ENCODE data around the gene PPP1R14B.
"Not testable (repeated sequence)": the region's sequence is repeated elsewhere in the genome, so short reads cannot be mapped to it uniquely, and the experiment has no call there.

Gene PPP1R14B

GRCh38 chr11:64248578-64248977 is 1.8 kb upstream of the PPP1R14B start:
- TF ChIP-seq CTCF (IDR thresholded peaks at IDR 0.05; ENCODE audit: low read depth, low read length) = no peak
- no peak overlapping the region for H3K4me3 ChIP-seq (replicated peaks in 1 of 2; ENCODE audit: low read depth in 2 of 2, low read length in 2 of 2)

GRCh38 chr11:64247729-64248531 is 1.2 kb upstream of the PPP1R14B start:
- H3K4me3 ChIP-seq (replicated peaks in 1 of 2; ENCODE audit: low read depth in 2 of 2, low read length in 2 of 2) = peak overlapping the region; percentile 67 to 71
- no peak for DNase-seq (ENCODE audit: low read depth in 2 of 2)
- no peak for TF ChIP-seq CTCF (IDR thresholded peaks at IDR 0.05; ENCODE audit: low read depth, low read length)

More at GRCh38 chr11:64248578-64248977, 1.8 kb upstream of the PPP1R14B start:
- no peak for DNase-seq (ENCODE audit: low read depth in 2 of 2)

GRCh38 chr11:64246621-64246870 is 197 bp downstream of the PPP1R14B start:
- peak overlapping the region in 1 of 2 donors; percentile 78 for H3K4me3 ChIP-seq (replicated peaks in 1 of 2; ENCODE audit: low read depth in 2 of 2, low read length in 2 of 2)
- not testable (repeated sequence) for DNase-seq (ENCODE audit: low read depth in 2 of 2)

- TF ChIP-seq CTCF (IDR thresholded peaks at IDR 0.05; ENCODE audit: low read depth, low read length) = no peak
- peak; percentile 84 to 93 for DNase-seq (ENCODE audit: low read depth in 2 of 2)
- peak overlapping the region; percentile 78 to 90 for H3K4me3 ChIP-seq (replicated peaks in 1 of 2; ENCODE audit: low read depth in 2 of 2, low read length in 2 of 2)
Observed at GRCh38 chr11:64245797-64246620, 734 bp downstream of the PPP1R14B start.

GRCh38 chr11:64245401-64245796 is 1.3 kb downstream of the PPP1R14B start:
- peak overlapping the region; percentile 78 to 90 for H3K4me3 ChIP-seq (replicated peaks in 1 of 2; ENCODE audit: low read depth in 2 of 2, low read length in 2 of 2)
- TF ChIP-seq CTCF (IDR thresholded peaks at IDR 0.05; ENCODE audit: low read depth, low read length) = no peak
- DNase-seq (ENCODE audit: low read depth in 2 of 2) = no peak

- peak overlapping the region; percentile 78 to 90 for H3K4me3 ChIP-seq (replicated peaks in 1 of 2; ENCODE audit: low read depth in 2 of 2, low read length in 2 of 2)
- DNase-seq (ENCODE audit: low read depth in 2 of 2) = no peak
- no peak for TF ChIP-seq CTCF (IDR thresholded peaks at IDR 0.05; ENCODE audit: low read depth, low read length)
Observed at GRCh38 chr11:64244966-64245365, 1.8 kb downstream of the PPP1R14B start.

GRCh38 chr11:64244107-64244506 is 2.6 kb downstream of the PPP1R14B start:
- no peak overlapping the region for H3K4me3 ChIP-seq (replicated peaks in 1 of 2; ENCODE audit: low read depth in 2 of 2, low read length in 2 of 2)

More at GRCh38 chr11:64244107-64244506, 2.6 kb downstream of the PPP1R14B start:
- TF ChIP-seq CTCF (IDR thresholded peaks at IDR 0.05; ENCODE audit: low read depth, low read length) = no peak
- no peak for DNase-seq (ENCODE audit: low read depth in 2 of 2)
